MM.1S (cell line): Measurements from ENCODE around the gene NEK5.

Experiments used
- DNase-seq: peaks from one replicate; pipeline ENCODE4 v3.0.0-alpha.2; 2015
- H2AFZ ChIP-seq: fragments of 300-600 bp; sonication (generic); 2 replicates; pipeline ENCODE4 v1.6.0; 2016; ENCODE audit warnings: antibody characterized with exemption, low read length
- H3F3A ChIP-seq: fragments of 300-600 bp; sonication (generic); 2 replicates; pipeline ENCODE4 v1.6.1; 2016; ENCODE audit warnings: mild to moderate bottlenecking, antibody characterized with exemption, low read length, moderate library complexity, mixed read lengths; ENCODE audit not compliant: insufficient read depth
- H3K27ac ChIP-seq: fragments of 300-600 bp; sonication (generic); 2 replicates; pipeline ENCODE4 v1.5.1; 2016; ENCODE audit warnings: mild to moderate bottlenecking, low read length
- H3K27me3 ChIP-seq: fragments of 300-600 bp; sonication (generic); replicated peaks from 2 replicates; pipeline ENCODE4 v1.6.0; 2016; ENCODE audit warnings: low read length; ENCODE audit not compliant: insufficient read depth
- H3K36me3 ChIP-seq: fragments of 300-600 bp; sonication (generic); replicated peaks from 2 replicates; pipeline ENCODE4 v1.6.1; 2016; ENCODE audit warnings: mild to moderate bottlenecking, low read length, mixed read lengths; ENCODE audit not compliant: insufficient read depth
- H3K4me1 ChIP-seq: fragments of 300-600 bp; sonication (generic); 2 replicates; pipeline ENCODE4 v1.6.1; 2016; ENCODE audit warnings: low read length, mixed read lengths
- H3K4me2 ChIP-seq: fragments of 300-600 bp; sonication (generic); 2 replicates; pipeline ENCODE4 v1.6.0; 2016; ENCODE audit warnings: low read depth, low read length
- H3K4me3 ChIP-seq: fragments of 300-600 bp; sonication (generic); 2 replicates; pipeline ENCODE4 v1.5.1; 2016; ENCODE audit warnings: low read length, mixed read lengths
- H3K79me2 ChIP-seq: fragments of 300-600 bp; sonication (generic); 2 replicates; pipeline ENCODE4 v1.6.1; 2016; ENCODE audit warnings: mixed run types, low read length, mixed read lengths
- H3K9ac ChIP-seq: fragments of 300-600 bp; sonication (generic); 2 replicates; pipeline ENCODE4 v1.6.1; 2016; ENCODE audit warnings: low read length, mixed read lengths
- H3K9me2 ChIP-seq: fragments of 300-600 bp; sonication (generic); replicated peaks from 2 replicates; pipeline ENCODE4 v1.6.1; 2016; ENCODE audit warnings: mild to moderate bottlenecking, low read length, mixed read lengths; ENCODE audit not compliant: insufficient read depth
- H3K9me3 ChIP-seq: fragments of 300-600 bp; sonication (generic); replicated peaks from 2 replicates; pipeline ENCODE4 v1.6.1; 2016; ENCODE audit warnings: mild to moderate bottlenecking, low read length, mixed read lengths; ENCODE audit not compliant: insufficient read depth
- H4K20me1 ChIP-seq: fragments of 300-600 bp; sonication (generic); 2 replicates; pipeline ENCODE4 v1.6.1; 2016; ENCODE audit warnings: mild to moderate bottlenecking, low read length, moderate library complexity, mixed read lengths; ENCODE audit not compliant: insufficient read depth
- CTCF ChIP-seq: fragments of 300-600 bp; sonication (generic); IDR thresholded peaks from 2 replicates; pipeline ENCODE4 v1.5.1; 2016; ENCODE audit warnings: antibody characterized with exemption, low read length, mixed read lengths
- EZH2 ChIP-seq: fragments of 300-600 bp; sonication (generic); optimal IDR thresholded peaks from 2 replicates; pipeline ENCODE3; 2017; ENCODE audit warnings: low read depth, mild to moderate bottlenecking, antibody characterized with exemption, low read length, mixed read lengths
- EZH2phosphoT487 ChIP-seq: fragments of 300-600 bp; sonication (generic); IDR thresholded peaks from 2 replicates; pipeline ENCODE4 v1.6.1; 2018; ENCODE audit warnings: antibody characterized with exemption, low read length

The NEK5 gene

GRCh38 chr13:51999510-51999911 lies 129.4 kb downstream of the NEK5 start:
- Histone ChIP-seq H3K27ac (no peak overlapping the region), H3K9ac (no peak overlapping the region), H3K36me3 (no peaks in the 10 kb centered on the region), H3K9me2 (no peaks in the 10 kb centered on the region), H3K9me3 (no peaks in the 10 kb centered on the region), H4K20me1 (no peaks in the 10 kb centered on the region), H3K4me2 (no peak overlapping the region), H3F3A (no peaks in the 10 kb centered on the region), H3K79me2 (no peaks in the 10 kb centered on the region), H2AFZ (no peak overlapping the region), H3K4me1 (no peaks in the 10 kb centered on the region), H3K4me3 (no peak overlapping the region), H3K27me3 (no peaks in the 10 kb centered on the region)
- no peak for DNase-seq
- no peak for TF ChIP-seq CTCF
- no peak for TF ChIP-seq EZH2phosphoT487

- no peaks in the 10 kb centered on the region for H3K9me2 ChIP-seq
- H3K79me2 ChIP-seq = no peaks in the 10 kb centered on the region
- no peaks in the 10 kb centered on the region for H3F3A ChIP-seq
- H4K20me1 ChIP-seq = no peaks in the 10 kb centered on the region
- H3K27me3 ChIP-seq = no peaks in the 10 kb centered on the region
- H3K4me2 ChIP-seq = no peak overlapping the region
- no peak overlapping the region for H3K9ac ChIP-seq
- H3K27ac ChIP-seq = no peak overlapping the region
- TF ChIP-seq CTCF (no peak), EZH2phosphoT487 (no peak), EZH2 (no peak)
- H3K36me3 ChIP-seq = no peaks in the 10 kb centered on the region
- H2AFZ ChIP-seq = no peak overlapping the region
- H3K4me3 ChIP-seq = no peak overlapping the region
- no peaks in the 10 kb centered on the region for H3K9me3 ChIP-seq
- H3K4me1 ChIP-seq = no peaks in the 10 kb centered on the region
- DNase-seq = no peak
These were observed 130.0 kb downstream of the NEK5 start for GRCh38 chr13:51998723-51999509.

GRCh38 chr13:51997641-51998330 lies 131.1 kb downstream of the NEK5 start:
- H3K4me1 ChIP-seq = no peaks in the 10 kb centered on the region
- no peak overlapping the region for H3K27ac ChIP-seq
- no peak overlapping the region for H3K4me2 ChIP-seq
- H3K9me2 ChIP-seq = no peaks in the 10 kb centered on the region
- H3K9ac ChIP-seq = no peak overlapping the region
- no peaks in the 10 kb centered on the region for H4K20me1 ChIP-seq
- H3K27me3 ChIP-seq = no peaks in the 10 kb centered on the region
- no peaks in the 10 kb centered on the region for H3K9me3 ChIP-seq
- TF ChIP-seq EZH2 (no peak), EZH2phosphoT487 (no peak), CTCF (no peak)
- H3K36me3 ChIP-seq = no peaks in the 10 kb centered on the region
- no peaks in the 10 kb centered on the region for H3K79me2 ChIP-seq
- no peak for DNase-seq
- no peaks in the 10 kb centered on the region for H3F3A ChIP-seq
- H3K4me3 ChIP-seq = no peak overlapping the region
- no peak overlapping the region for H2AFZ ChIP-seq
